ENCODE measurements around the gene LCMT1. TPM values are rescaled to one million over a fixed set of nuclear protein-coding genes. Genes with fewer than 3 reads are reported as not detected.

LCMT1 gene
- total and polyA plus RNA-seq, 9 of the 15 experiments (the other 6 are each of a cell fraction or from before 2014, with no cell fraction given): 20.0 to 42.8 (median 32.3) TPM

GRCh38 chr16:25063865-25064264 is 47.7 kb upstream of the LCMT1 start:
- peak overlapping the region; percentile 48 for H3K27ac ChIP-seq (ENCODE audit: extremely low read depth, low read depth, low read length)
- in situ Hi-C loops (cut with MboI) (no loop called here), intact Hi-C loops (cut with micrococcal nuclease) (no loop called here)
- peak; percentile 40 to 72 (median 69) for DNase-seq (ENCODE audit: extremely low read depth in 1 of 4, low spot score in 3 of 4)
- H3K27me3 ChIP-seq (ENCODE audit: control insufficient read depth in 2 of 2, insufficient read depth in 2 of 2, low read length in 2 of 2): no peaks in the 10 kb centered on the region
- ATAC-seq: no peak
- H3K9ac ChIP-seq (ENCODE audit: insufficient read depth in 1 of 2, low read depth in 2 of 2, low read length in 2 of 2): peak overlapping the region; percentile 3 to 29; a peak in 2 of 4 replicates
- H3K4me3 ChIP-seq: no peak overlapping the region
- H3K9me3 ChIP-seq (replicated peaks; ENCODE audit: control insufficient read depth, insufficient read depth, low read depth, low read length): no peaks in the 10 kb centered on the region
- POLR2A ChIA-PET: interaction anchor here (1.0 kb wide), 1 partner anchor 15 kb away, joined by 4 read pairs; no protein-coding TSS in a partner anchor
- peaks cover 4% of the 10 kb centered on the region; the same call in 1 of the 3 replicates for H3K79me2 ChIP-seq (ENCODE audit: control insufficient read depth, insufficient read depth, low read length)
- 8% methylated on average over 6 of the region's 6 CpGs for WGBS (ENCODE audit: insufficient coverage, low coverage, missing lambda C conversion rate)
- BruUV-seq (replicated peaks): no TSS peak
- CTCF ChIA-PET (ENCODE audit: low intra/inter-chr PET ratio): no interaction called here
- peak; percentile 83 for FAIRE-seq
- peak overlapping the region; percentile 63 for H3K4me2 ChIP-seq (ENCODE audit: insufficient read depth, low read length)
- peak overlapping the region; percentile 91 for H2AFZ ChIP-seq (ENCODE audit: low read depth, low read length)
- H3K4me1 ChIP-seq (replicated peaks in 1 of 2; ENCODE audit: control insufficient read depth in 2 of 2, insufficient read depth in 2 of 2, low read length in 2 of 2): peaks cover 14 to 18% of the 10 kb centered on the region in 2 experiments
- no peaks in the 10 kb centered on the region for H3K9me1 ChIP-seq (ENCODE audit: control insufficient read depth, insufficient read depth, low read length)
- H3K36me3 ChIP-seq (ENCODE audit: control insufficient read depth, insufficient read depth, low read length): no peaks in the 10 kb centered on the region
- H4K20me1 ChIP-seq (replicated peaks; ENCODE audit: control insufficient read depth, insufficient read depth, low read length): no peaks in the 10 kb centered on the region
- TF ChIP-seq FOSL1 (tag; conservative IDR thresholded peaks at IDR 0.05) (peak; percentile 48), MITF (IDR thresholded peaks at IDR 0.05) (no peak), RBM14 (IDR thresholded peaks at IDR 0.05; ENCODE audit: borderline replicate concordance, insufficient read depth, low read depth, low read length) (no peak), YBX1 (IDR thresholded peaks at IDR 0.05) (no peak), ETV5 (CRISPR knock-in tag; IDR thresholded peaks at IDR 0.05; ENCODE audit: low read depth) (no peak), RHOXF2B (CRISPR knock-in tag; conservative IDR thresholded peaks at IDR 0.05) (no peak), NCOA6 (IDR thresholded peaks at IDR 0.05) (no peak), CBX2 (IDR thresholded peaks at IDR 0.05; ENCODE audit: insufficient read depth, low read length, poor library complexity, severe bottlenecking) (no peak), ZNF76 (CRISPR knock-in tag; IDR thresholded peaks at IDR 0.05; ENCODE audit: borderline replicate concordance) (no peak), FOXM1 (IDR thresholded peaks at IDR 0.05; ENCODE audit: low read depth) (no peak), FOXM1 (CRISPR knock-in tag; IDR thresholded peaks at IDR 0.05; ENCODE audit: low read depth) (no peak), JUND (IDR thresholded peaks at IDR 0.05; ENCODE audit: borderline replicate concordance, low read depth, low read length) (peak; percentile 30; the same call in 1 of the 2 replicates), JUND (tag; IDR thresholded peaks at IDR 0.05; ENCODE audit: borderline replicate concordance, low read depth, low read length) (0 out of 3 replicates have a peak, but pooled peaks have one; percentile 43)
- TF ChIP-seq, protein P1, sequence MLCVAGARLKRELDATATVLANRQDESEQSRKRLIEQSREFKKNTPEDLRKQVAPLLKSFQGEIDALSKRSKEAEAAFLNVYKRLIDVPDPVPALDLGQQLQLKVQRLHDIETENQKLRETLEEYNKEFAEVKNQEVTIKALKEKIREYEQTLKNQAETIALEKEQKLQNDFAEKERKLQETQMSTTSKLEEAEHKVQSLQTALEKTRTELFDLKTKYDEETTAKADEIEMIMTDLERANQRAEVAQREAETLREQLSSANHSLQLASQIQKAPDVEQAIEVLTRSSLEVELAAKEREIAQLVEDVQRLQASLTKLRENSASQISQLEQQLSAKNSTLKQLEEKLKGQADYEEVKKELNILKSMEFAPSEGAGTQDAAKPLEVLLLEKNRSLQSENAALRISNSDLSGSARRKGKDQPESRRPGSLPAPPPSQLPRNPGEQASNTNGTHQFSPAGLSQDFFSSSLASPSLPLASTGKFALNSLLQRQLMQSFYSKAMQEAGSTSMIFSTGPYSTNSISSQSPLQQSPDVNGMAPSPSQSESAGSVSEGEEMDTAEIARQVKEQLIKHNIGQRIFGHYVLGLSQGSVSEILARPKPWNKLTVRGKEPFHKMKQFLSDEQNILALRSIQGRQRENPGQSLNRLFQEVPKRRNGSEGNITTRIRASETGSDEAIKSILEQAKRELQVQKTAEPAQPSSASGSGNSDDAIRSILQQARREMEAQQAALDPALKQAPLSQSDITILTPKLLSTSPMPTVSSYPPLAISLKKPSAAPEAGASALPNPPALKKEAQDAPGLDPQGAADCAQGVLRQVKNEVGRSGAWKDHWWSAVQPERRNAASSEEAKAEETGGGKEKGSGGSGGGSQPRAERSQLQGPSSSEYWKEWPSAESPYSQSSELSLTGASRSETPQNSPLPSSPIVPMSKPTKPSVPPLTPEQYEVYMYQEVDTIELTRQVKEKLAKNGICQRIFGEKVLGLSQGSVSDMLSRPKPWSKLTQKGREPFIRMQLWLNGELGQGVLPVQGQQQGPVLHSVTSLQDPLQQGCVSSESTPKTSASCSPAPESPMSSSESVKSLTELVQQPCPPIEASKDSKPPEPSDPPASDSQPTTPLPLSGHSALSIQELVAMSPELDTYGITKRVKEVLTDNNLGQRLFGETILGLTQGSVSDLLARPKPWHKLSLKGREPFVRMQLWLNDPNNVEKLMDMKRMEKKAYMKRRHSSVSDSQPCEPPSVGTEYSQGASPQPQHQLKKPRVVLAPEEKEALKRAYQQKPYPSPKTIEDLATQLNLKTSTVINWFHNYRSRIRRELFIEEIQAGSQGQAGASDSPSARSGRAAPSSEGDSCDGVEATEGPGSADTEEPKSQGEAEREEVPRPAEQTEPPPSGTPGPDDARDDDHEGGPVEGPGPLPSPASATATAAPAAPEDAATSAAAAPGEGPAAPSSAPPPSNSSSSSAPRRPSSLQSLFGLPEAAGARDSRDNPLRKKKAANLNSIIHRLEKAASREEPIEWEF (CRISPR knock-in tag; IDR thresholded peaks at IDR 0.05): no peak

Measured in K562 (cell line).